Body of pancreas (tissue), 4 donors: Measurements from ENCODE around the gene SLC4A1. TPM values are rescaled to one million over a fixed set of nuclear protein-coding genes. Genes with fewer than 3 reads are reported as not detected.

Experiments
- ATAC-seq: fragments of 150-250 bp; one replicate; pipeline ENCODE4 v1.9.1; 2016
- DNase-seq, 4 donors: peaks; one replicate each; pipeline ENCODE4 v3.0.0-alpha.2; 2019
- H3K27ac ChIP-seq, 4 donors: fragments of 200-600 bp; sonication (generic); 1 replicate in 3 of 4; 2 replicates in 1 of 4; pipeline versions ENCODE4 v1.5.1 to v1.6.1; 2016 to 2019; ENCODE audit warnings: mild to moderate bottlenecking in 1 of 4, mixed read lengths in 1 of 4, moderate library complexity in 1 of 4
- H3K27me3 ChIP-seq, 2 donors: fragments of 200-600 bp; sonication (generic); one replicate each; pipeline ENCODE4 v1.6.0; 2016; ENCODE audit warnings: mild to moderate bottlenecking in 1 of 2
- H3K36me3 ChIP-seq, 2 donors: fragments of 200-600 bp; sonication (generic); replicated peaks in 1 of 2; 2 replicates each; pipeline ENCODE4 v1.5.1; 2016; ENCODE audit warnings: low read depth in 2 of 2; ENCODE audit not compliant: insufficient read depth in 1 of 2
- H3K4me1 ChIP-seq: fragments of 200-600 bp; sonication (generic); one replicate; pipeline ENCODE4 v1.6.0; 2016
- H3K4me3 ChIP-seq, 2 donors: fragments of 200-600 bp; sonication (generic); 1 replicate in 1 of 2; 2 replicates in 1 of 2; pipeline ENCODE4 v1.5.1; 2016 to 2019
- H3K9me3 ChIP-seq, 3 donors: fragments of 200-600 bp; sonication (generic); 1 replicate in 2 of 3; 2 replicates in 1 of 3; pipeline ENCODE4 v1.5.1; 2016
- POLR2A ChIP-seq, 3 donors: fragments of 450-650 bp; IDR thresholded peaks; one replicate each; pipeline ENCODE4 v1.6.1; 2016; ENCODE audit warnings: antibody characterized with exemption in 3 of 3, mild to moderate bottlenecking in 2 of 3
- WGBS, 2 donors: methylation state at CpG; one replicate each; pipeline ENCODE4 v1.1.5; 2017; 5-methylcytosine and 5-hydroxymethylcytosine counted together
- intact Hi-C: fragments of 100-400 bp; cut with DNase I; formaldehyde crosslinking; loops from one replicate; pipeline ENCODE4 v1.15.1; 2023
- total RNA-seq, 2 donors: library from RNA; depleted of rRNA; stranded (reverse); fragments of >200 nt; gene quantifications; one replicate each; pipeline ENCODE4 v1.1.0, GENCODE V29; 2016
- TF ChIP-seq, protein P1 (sequence below), 7 experiments: fragments of 450-650 bp in 4 of 7; fragments of 200-600 bp in 3 of 7; sonication (generic) in 3 of 7; IDR thresholded peaks; one replicate each; pipeline ENCODE4 v1.5.1; 2016 to 2019; ENCODE audit warnings: antibody characterized with exemption in 7 of 7

The SLC4A1 gene
- total RNA-seq, 2 donors from 2014 or later, result not detected

DNA sequence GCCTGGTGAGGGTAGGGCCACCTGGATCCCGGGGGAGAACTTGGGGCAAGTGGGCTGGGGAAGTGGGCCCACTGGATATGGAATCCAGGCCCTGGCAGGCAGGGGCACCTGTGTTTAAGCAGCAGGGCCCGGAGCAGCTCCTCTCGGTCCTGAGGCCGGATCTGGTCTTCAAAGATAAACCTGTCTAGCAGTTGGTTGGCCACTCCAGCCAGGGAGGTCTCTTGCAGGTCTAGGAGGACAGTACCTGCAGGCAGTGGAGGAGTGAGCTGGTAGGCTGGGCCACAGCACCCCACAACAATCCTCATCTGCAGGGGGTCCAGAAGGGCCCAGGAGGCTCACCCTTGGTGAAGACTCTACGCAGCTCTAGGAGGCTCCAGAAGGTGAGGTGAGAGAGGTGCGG is 7.6 kb downstream of the SLC4A1 start:
- Histone ChIP-seq H3K36me3 (no peaks in the 10 kb centered on the region), H3K27me3 (no peaks in the 10 kb centered on the region), H3K9me3 (no peaks in the 10 kb centered on the region), H3K27ac (no peak overlapping the region), H3K4me3 (no peak overlapping the region), H3K4me1 (no peaks in the 10 kb centered on the region)
- ATAC-seq (no peak), DNase-seq (no peak)
- TF ChIP-seq, protein P1, sequence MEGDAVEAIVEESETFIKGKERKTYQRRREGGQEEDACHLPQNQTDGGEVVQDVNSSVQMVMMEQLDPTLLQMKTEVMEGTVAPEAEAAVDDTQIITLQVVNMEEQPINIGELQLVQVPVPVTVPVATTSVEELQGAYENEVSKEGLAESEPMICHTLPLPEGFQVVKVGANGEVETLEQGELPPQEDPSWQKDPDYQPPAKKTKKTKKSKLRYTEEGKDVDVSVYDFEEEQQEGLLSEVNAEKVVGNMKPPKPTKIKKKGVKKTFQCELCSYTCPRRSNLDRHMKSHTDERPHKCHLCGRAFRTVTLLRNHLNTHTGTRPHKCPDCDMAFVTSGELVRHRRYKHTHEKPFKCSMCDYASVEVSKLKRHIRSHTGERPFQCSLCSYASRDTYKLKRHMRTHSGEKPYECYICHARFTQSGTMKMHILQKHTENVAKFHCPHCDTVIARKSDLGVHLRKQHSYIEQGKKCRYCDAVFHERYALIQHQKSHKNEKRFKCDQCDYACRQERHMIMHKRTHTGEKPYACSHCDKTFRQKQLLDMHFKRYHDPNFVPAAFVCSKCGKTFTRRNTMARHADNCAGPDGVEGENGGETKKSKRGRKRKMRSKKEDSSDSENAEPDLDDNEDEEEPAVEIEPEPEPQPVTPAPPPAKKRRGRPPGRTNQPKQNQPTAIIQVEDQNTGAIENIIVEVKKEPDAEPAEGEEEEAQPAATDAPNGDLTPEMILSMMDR (IDR thresholded peaks at IDR 0.05), result no peak
- no peak for TF ChIP-seq POLR2A (IDR thresholded peaks at IDR 0.05)
- WGBS, 2 donors, result 85 to 87% methylated on average over 3 to 6 of the region's 6 CpGs
- intact Hi-C loops, result no loop called here

DNA sequence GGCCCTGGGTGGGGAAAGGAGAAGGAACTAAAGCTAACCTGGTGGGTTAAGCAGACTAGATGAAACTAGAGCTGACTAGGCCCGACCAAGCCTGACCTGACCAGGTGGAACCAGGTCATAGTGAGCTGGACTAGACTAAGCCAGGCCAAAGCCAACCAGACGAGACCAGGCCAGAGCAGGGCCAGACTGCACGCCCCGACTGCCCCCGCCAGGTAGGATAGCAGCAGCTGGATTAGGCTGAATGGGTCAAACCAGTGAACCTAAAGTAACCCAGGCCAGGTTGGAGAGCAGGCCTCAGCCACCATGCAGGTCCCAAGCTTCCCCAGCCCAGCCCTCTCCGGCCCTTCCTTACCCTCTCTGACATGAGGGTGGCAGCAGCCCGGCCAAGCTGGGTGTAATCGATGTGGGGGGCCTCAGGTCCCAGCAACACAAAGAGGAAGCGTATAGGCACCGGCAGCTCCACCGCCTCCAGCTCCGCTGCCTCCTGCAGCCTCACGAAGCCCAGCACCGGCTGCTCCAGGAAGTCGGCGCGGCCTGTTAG is 9.1 kb downstream of the SLC4A1 start:
- DNase-seq, result no peak
- WGBS, 2 donors, result 80 to 91% methylated on average over 12 to 17 of the region's 17 CpGs

DNA sequence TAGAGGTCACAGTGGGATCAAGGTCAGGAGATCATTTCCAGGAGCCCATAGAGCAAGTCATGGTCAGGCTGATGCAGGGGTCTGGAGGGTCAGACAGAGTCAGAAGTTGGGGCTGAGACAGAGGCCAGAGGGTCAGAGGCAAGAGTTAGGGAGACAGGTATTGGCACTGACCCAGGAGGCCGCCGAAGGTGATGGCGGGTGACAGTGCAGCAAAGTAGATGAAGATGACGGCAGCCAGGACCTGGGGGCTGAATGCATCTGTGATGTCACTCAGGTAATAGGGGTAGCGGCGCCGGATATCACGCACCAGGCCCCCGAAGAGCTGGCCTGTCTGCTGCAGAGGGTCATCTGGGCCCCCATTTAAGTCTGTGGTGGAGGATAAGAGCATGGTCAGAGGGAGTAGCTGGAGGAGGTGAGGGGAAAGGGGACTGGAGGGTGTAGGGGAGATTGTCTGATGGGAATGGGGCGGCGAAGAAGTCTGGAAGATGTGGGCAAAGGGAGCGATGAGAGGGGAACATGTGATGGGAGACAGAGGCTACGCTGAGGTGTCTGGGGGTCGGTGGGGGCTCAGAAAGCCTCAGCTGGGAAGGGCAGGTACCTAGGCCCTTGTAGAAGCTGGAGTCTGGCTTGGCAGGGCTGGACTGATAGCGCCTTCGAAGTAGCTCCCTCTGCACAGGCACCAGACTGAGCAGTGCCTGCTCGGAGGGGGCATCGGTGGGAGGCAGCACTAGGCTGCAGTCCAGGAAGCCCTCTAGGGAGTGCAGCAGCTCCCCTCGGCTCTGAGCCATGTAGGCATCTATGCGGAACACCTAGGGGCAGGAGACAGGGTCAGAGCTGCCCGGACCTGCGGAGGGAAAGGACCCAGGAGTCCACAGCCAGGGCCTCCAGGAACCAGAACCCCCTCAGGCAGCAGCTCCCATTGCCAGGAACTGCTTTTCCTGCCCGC is 9.8 kb downstream of the SLC4A1 start:
- DNase-seq (no peak), ATAC-seq (no peak)
- Histone ChIP-seq H3K9me3 (no peaks in the 10 kb centered on the region), H3K4me3 (no peak overlapping the region), H3K4me1 (no peaks in the 10 kb centered on the region), H3K36me3 (no peaks in the 10 kb centered on the region), H3K27ac (no peak overlapping the region), H3K27me3 (no peaks in the 10 kb centered on the region)
- intact Hi-C loops, result no loop called here
- 83 to 85% methylated on average over 12 to 23 of the region's 23 CpGs for WGBS, 2 donors
- TF ChIP-seq, protein P1 (IDR thresholded peaks at IDR 0.05), result no peak
- no peak for TF ChIP-seq POLR2A (IDR thresholded peaks at IDR 0.05)

More for the DNA sequence above, 9.1 kb downstream of the SLC4A1 start:
- no peak overlapping the region for H3K4me3 ChIP-seq
- no peak for ATAC-seq
- intact Hi-C loops, result no loop called here
- no peaks in the 10 kb centered on the region for H3K36me3 ChIP-seq
- no peak for TF ChIP-seq POLR2A (IDR thresholded peaks at IDR 0.05)
- TF ChIP-seq, protein P1 (IDR thresholded peaks at IDR 0.05), result no peak
- H3K9me3 ChIP-seq, result no peaks in the 10 kb centered on the region
- no peak overlapping the region for H3K27ac ChIP-seq
- no peaks in the 10 kb centered on the region for H3K4me1 ChIP-seq
- no peaks in the 10 kb centered on the region for H3K27me3 ChIP-seq

DNA sequence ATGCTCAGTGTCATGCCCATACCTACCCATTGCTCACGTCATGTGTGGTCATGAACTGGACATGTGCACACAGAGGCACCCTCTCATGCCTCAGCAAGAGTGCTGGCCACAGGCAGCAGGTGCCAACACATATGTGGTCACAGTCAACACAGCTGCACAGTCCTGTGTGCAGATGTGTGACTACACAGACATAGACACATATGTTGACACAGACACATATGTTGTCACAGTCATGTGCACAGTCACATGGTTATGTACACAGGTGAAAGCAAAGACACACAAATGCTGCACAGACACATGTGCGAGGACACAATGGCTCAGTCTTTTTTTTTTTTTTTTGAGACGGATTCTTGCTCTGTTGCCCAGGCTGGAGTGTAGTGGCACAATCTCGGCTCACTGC is 11.3 kb downstream of the SLC4A1 start:
- H3K4me1 ChIP-seq, result no peaks in the 10 kb centered on the region
- intact Hi-C loops, result no loop called here
- ATAC-seq (no peak), DNase-seq (no peak)
- no peaks in the 10 kb centered on the region for H3K27me3 ChIP-seq
- no peak overlapping the region for H3K27ac ChIP-seq
- no peak overlapping the region for H3K4me3 ChIP-seq
- no peaks in the 10 kb centered on the region for H3K9me3 ChIP-seq
- no peaks in the 10 kb centered on the region for H3K36me3 ChIP-seq
- no peak for TF ChIP-seq POLR2A (IDR thresholded peaks at IDR 0.05)
- TF ChIP-seq, protein P1 (IDR thresholded peaks at IDR 0.05), result no peak
- 70 to 79% methylated on average over 4 of the region's 4 CpGs for WGBS, 2 donors
